ENCODE measurements around the gene ADGRV1. TPM values are rescaled to one million over a fixed set of nuclear protein-coding genes. Genes with fewer than 3 reads are reported as not detected.
"Not testable (repeated sequence)": the region's sequence is repeated elsewhere in the genome, so short reads cannot be mapped to it uniquely, and the experiment has no call there.

ADGRV1 gene
- polyA plus RNA-seq, 3 donors, result 0.18 to 0.33 TPM; not detected in 1

GRCh38 chr5:90759119-90759518 lies 200.5 kb downstream of the ADGRV1 start:
- Histone ChIP-seq H3K9me3 (replicated peaks in 1 of 2; ENCODE audit: control insufficient read depth in 1 of 2, insufficient read depth in 1 of 2, low read length in 2 of 2) (no peaks in the 10 kb centered on the region), H3K4me1 (ENCODE audit: control insufficient read depth in 1 of 2, insufficient read depth in 2 of 2, low read length in 2 of 2) (no peaks in the 10 kb centered on the region), H3K4me2 (replicated peaks; ENCODE audit: extremely low read depth, low read length, poor library complexity, severe bottlenecking) (no peak overlapping the region), H3K27me3 (ENCODE audit: control insufficient read depth in 2 of 2, insufficient read depth in 2 of 2, low read length in 2 of 2) (no peaks in the 10 kb centered on the region), H2AFZ (ENCODE audit: insufficient read depth, low read depth, low read length, poor library complexity, severe bottlenecking) (no peak overlapping the region), H3K9ac (ENCODE audit: insufficient read depth, low read length, poor library complexity, severe bottlenecking) (no peak overlapping the region), H3K4me3 (replicated peaks in 1 of 3; ENCODE audit: low read depth in 2 of 3, low read length in 3 of 3) (no peak overlapping the region), H3K79me2 (ENCODE audit: insufficient read depth, low read length) (no peaks in the 10 kb centered on the region), H3K27ac (ENCODE audit: low read depth in 1 of 2, low read length in 2 of 2) (no peak overlapping the region), H4K20me1 (ENCODE audit: insufficient read depth, low read length) (no peaks in the 10 kb centered on the region), H3K36me3 (replicated peaks in 1 of 2; ENCODE audit: control insufficient read depth in 1 of 2, insufficient read depth in 2 of 2, low read length in 2 of 2) (no peaks in the 10 kb centered on the region)
- TF ChIP-seq, protein P1, sequence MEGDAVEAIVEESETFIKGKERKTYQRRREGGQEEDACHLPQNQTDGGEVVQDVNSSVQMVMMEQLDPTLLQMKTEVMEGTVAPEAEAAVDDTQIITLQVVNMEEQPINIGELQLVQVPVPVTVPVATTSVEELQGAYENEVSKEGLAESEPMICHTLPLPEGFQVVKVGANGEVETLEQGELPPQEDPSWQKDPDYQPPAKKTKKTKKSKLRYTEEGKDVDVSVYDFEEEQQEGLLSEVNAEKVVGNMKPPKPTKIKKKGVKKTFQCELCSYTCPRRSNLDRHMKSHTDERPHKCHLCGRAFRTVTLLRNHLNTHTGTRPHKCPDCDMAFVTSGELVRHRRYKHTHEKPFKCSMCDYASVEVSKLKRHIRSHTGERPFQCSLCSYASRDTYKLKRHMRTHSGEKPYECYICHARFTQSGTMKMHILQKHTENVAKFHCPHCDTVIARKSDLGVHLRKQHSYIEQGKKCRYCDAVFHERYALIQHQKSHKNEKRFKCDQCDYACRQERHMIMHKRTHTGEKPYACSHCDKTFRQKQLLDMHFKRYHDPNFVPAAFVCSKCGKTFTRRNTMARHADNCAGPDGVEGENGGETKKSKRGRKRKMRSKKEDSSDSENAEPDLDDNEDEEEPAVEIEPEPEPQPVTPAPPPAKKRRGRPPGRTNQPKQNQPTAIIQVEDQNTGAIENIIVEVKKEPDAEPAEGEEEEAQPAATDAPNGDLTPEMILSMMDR (IDR thresholded peaks at IDR 0.05), result no peak
- Mint-ChIP-seq H3K4me3 (no peak overlapping the region), H3K9me3 (peaks cover 0 to 4% (median 0%) of the 10 kb centered on the region in 7 donors), H3K27ac (no peak overlapping the region), H3K27me3 (ENCODE audit: low read depth in 3 of 3) (no peaks in the 10 kb centered on the region), H3K36me3 (no peaks in the 10 kb centered on the region), H3K4me1 (no peaks in the 10 kb centered on the region)
- intact Hi-C loops (cut with micrococcal nuclease), result no loop called here
- no peak for DNase-seq
- 100% methylated on average over 1 of the region's 2 CpGs for WGBS (ENCODE audit: insufficient coverage)

GRCh38 chr5:90767710-90768109 lies 209.1 kb downstream of the ADGRV1 start:
- Mint-ChIP-seq H3K36me3 (no peaks in the 10 kb centered on the region), H3K4me3 (no peak overlapping the region), H3K4me1 (no peaks in the 10 kb centered on the region), H3K27ac (no peak overlapping the region), H3K9me3 (peaks cover 0 to 8% (median 2%) of the 10 kb centered on the region in 7 donors), H3K27me3 (ENCODE audit: low read depth in 3 of 3) (no peaks in the 10 kb centered on the region)
- intact Hi-C loops (cut with micrococcal nuclease), result no loop called here
- no CpG with 5 or more reads among the region's 3 CpGs for WGBS (ENCODE audit: insufficient coverage)
- Histone ChIP-seq H3K9ac (ENCODE audit: insufficient read depth, low read length, poor library complexity, severe bottlenecking) (no peak overlapping the region), H3K4me3 (replicated peaks in 1 of 3; ENCODE audit: low read depth in 2 of 3, low read length in 3 of 3) (no peak overlapping the region), H2AFZ (ENCODE audit: insufficient read depth, low read depth, low read length, poor library complexity, severe bottlenecking) (no peak overlapping the region), H3K27ac (ENCODE audit: low read depth in 1 of 2, low read length in 2 of 2) (no peak overlapping the region), H3K4me2 (replicated peaks; ENCODE audit: extremely low read depth, low read length, poor library complexity, severe bottlenecking) (no peak overlapping the region), H3K4me1 (ENCODE audit: control insufficient read depth in 1 of 2, insufficient read depth in 2 of 2, low read length in 2 of 2) (no peaks in the 10 kb centered on the region), H3K9me3 (replicated peaks in 1 of 2; ENCODE audit: control insufficient read depth in 1 of 2, insufficient read depth in 1 of 2, low read length in 2 of 2) (peaks cover 0 to 3% of the 10 kb centered on the region in 2 donors), H3K36me3 (replicated peaks in 1 of 2; ENCODE audit: control insufficient read depth in 1 of 2, insufficient read depth in 2 of 2, low read length in 2 of 2) (no peaks in the 10 kb centered on the region), H4K20me1 (ENCODE audit: insufficient read depth, low read length) (no peaks in the 10 kb centered on the region), H3K79me2 (ENCODE audit: insufficient read depth, low read length) (no peaks in the 10 kb centered on the region), H3K27me3 (ENCODE audit: control insufficient read depth in 2 of 2, insufficient read depth in 2 of 2, low read length in 2 of 2) (no peaks in the 10 kb centered on the region)
- no peak for DNase-seq
- TF ChIP-seq, protein P1 (IDR thresholded peaks at IDR 0.05), result no peak

GRCh38 chr5:90770006-90770541 lies 211.5 kb downstream of the ADGRV1 start:
- H3K27ac ChIP-seq (ENCODE audit: low read depth in 1 of 2, low read length in 2 of 2); H3K4me1 ChIP-seq (ENCODE audit: control insufficient read depth in 1 of 2, insufficient read depth in 2 of 2, low read length in 2 of 2); DNase-seq; H3K4me3 ChIP-seq (replicated peaks in 1 of 3; ENCODE audit: low read depth in 2 of 3, low read length in 3 of 3); H3K36me3 ChIP-seq (replicated peaks in 1 of 2; ENCODE audit: control insufficient read depth in 1 of 2, insufficient read depth in 2 of 2, low read length in 2 of 2); H3K36me3 Mint-ChIP-seq; H3K79me2 ChIP-seq (ENCODE audit: insufficient read depth, low read length); H3K4me2 ChIP-seq (replicated peaks; ENCODE audit: extremely low read depth, low read length, poor library complexity, severe bottlenecking); H3K27me3 Mint-ChIP-seq (ENCODE audit: low read depth in 3 of 3); H3K27me3 ChIP-seq (ENCODE audit: control insufficient read depth in 2 of 2, insufficient read depth in 2 of 2, low read length in 2 of 2); H4K20me1 ChIP-seq (ENCODE audit: insufficient read depth, low read length); H3K4me3 Mint-ChIP-seq; H3K9ac ChIP-seq (ENCODE audit: insufficient read depth, low read length, poor library complexity, severe bottlenecking); H2AFZ ChIP-seq (ENCODE audit: insufficient read depth, low read depth, low read length, poor library complexity, severe bottlenecking); H3K27ac Mint-ChIP-seq; intact Hi-C loops (cut with micrococcal nuclease); H3K9me3 ChIP-seq (replicated peaks in 1 of 2; ENCODE audit: control insufficient read depth in 1 of 2, insufficient read depth in 1 of 2, low read length in 2 of 2); H3K4me1 Mint-ChIP-seq; H3K9me3 Mint-ChIP-seq: not testable (repeated sequence)
- no CpG with 5 or more reads among the region's 4 CpGs for WGBS (ENCODE audit: insufficient coverage)

Measured in CD14-positive monocyte (primary cell).